Central memory CD4-positive, alpha-beta T cell (primary cell): ENCODE results near the gene STAMBP.

Experiments used
- DNase-seq: peaks from one replicate; pipeline ENCODE4 v3.0.0; 2022

The STAMBP gene

DNA sequence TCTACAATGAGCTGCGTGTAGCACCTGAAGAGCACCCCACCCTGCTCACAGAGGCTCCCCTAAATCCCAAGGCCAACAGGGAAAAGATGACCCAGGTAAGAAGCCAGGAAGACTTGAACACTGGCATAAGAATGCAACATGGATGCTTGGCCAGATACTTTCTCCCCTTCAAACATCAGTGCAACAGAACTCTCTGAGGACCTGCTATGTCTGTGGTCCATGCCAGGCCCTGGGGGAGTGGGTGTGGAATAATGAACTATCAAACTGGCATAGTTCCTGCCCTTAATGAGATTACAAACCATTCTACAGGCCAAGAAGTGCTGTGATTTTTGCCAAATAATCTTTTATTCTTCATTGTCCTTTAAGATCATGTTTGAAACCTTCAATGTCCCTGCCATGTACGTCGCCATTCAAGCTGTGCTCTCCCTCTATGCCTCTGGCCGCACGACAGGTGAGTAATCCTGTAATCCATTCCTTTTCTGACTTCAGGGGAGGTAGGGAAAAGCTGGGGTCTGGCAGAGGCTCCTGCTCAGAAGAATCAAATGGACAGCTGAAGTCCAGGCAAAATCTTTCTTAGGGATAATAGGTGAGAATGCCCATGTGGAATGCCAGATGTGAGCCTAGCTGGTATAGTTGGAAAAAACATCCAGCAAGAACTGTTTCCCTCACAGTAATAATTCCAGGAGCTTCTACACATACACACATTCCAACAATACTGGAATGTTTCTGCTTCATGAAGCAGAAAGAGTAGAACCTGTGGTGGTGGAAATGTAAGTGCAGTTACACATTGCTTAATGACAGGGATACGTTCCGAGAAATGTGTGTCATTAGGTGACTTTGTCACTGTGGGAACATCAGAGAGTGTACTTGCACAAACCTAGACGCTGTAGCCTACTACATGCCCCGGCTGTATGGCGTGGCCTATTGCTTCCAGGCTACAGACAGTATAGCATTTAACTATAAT, 80.2 kb downstream of the STAMBP start:
- DNase-seq, result no peak

DNA sequence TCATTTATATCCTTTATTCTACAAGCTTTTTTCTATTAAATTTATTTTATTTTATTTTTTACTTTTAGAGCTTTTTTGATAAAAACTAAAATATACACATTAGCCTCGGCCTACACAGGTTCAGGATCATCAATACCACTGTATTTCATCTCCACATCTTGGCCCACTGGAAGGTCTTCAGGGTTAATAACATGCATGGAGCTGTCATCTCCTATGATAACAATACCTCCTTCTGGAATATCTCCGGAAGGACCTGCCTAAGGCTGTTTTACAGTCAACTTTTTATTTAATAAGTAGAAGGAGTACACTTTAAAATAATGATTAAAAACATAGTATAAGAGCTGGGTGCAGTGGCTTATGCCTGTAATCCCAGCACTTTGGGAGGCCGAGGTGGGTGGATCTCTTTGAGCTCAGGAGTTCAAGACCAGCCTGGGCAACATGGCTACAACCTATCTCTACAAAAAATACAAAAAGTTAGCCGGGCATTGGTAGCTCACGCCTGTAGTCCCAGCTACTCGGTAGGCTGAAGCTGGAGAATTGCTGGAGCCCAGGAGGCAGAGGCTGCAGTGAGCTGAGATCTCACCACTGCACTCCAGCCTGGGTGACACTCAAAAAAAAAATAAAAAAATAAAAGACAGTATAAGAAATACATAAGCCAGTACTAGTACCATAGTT, 82.2 kb downstream of the STAMBP start:
- no peak for DNase-seq

DNA sequence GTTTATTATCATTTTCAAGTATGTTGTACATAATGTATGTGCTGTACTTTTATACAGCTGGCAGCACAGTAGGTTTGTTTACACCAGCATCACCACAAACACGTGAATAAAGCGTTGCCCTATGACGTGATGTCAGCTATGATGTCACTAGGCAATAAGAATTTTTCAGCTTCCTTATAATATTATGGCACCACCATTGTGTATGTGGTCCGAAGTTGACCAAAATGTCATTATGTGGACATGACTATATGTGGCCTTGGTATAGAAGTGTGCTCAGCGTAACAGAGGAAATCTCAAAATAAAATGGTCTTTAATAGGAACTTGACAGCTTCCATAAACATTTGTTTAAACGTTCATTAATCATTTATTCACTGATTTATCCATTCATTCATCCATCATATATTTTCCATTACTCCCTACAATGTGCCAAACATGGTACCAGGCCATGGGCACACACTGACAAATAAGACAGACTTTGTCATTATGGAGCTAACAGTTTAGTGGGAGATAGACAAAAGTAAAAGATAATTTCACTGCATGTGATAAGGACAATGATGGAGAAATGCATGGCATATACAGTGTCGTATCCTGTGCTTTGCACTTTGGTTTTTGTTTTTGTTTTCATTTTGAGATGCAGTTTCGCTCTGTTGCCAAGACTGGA, 82.9 kb downstream of the STAMBP start:
- DNase-seq, result no peak

DNA sequence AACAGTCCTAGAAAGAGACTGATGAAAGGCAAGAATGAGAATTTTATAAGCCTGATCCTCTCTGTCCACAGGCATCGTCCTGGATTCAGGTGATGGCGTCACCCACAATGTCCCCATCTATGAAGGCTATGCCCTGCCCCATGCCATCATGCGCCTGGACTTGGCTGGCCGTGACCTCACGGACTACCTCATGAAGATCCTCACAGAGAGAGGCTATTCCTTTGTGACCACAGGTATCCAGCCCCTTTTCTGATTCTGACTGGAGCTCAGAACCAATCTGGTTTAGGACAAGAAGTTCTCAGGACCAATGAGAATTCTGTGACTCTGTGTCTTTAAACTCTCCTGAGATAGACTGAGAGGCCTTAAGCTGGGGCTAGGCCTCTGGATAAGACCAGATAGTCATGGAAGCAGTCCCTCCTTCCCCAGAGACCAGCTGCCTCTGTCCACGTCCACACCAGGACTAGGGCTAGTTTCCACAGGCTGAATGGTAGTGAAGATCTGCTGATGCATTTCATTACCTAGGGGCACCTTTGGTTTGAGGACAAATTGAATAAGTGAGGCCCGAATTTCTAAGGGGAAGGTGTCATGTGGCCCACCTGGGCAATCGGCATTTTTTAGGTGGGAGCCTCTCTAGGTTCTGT, 84.8 kb downstream of the STAMBP start:
- no peak for DNase-seq

DNA sequence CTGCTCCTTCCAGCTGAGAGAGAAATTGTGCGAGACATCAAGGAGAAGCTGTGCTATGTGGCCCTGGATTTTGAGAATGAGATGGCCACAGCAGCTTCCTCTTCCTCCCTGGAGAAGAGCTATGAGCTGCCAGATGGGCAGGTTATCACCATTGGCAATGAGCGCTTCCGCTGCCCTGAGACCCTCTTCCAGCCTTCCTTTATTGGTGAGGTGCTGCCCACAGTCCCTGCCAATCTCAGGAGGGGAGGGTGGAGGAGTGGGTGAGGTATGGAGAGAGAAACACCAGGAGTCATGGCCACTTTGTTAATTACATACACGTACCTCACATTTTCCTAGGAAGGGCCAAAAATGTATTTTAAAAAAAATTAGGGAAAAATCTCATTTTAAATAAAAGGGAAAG, 85.9 kb downstream of the STAMBP start:
- DNase-seq, result no peak

DNA sequence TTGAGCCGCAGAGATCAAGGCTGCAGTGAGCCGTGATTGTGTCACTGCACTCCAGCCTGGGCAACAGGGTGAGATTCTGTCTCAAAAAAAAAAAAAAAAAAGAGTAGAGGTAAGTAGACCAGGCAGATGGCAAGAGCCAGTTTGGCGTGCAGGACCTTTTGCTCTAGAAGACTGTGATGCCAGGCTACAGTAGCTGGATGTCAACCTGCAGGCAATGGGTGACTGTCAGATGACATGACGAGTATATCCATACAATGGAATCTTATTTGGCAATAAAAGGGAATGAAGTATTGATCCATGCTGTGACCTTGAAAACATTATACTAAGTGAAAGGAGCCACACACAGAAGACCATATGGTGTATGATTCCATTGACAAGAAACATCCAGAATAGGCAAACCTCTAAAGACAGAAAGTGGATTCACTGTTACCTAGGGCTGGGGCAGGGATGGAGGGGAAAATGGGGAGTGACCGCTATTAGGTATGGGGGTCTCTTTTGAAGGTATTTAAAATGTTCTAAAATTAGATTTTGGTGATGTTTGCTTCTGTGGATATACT, 86.8 kb downstream of the STAMBP start:
- DNase-seq, result no peak

DNA sequence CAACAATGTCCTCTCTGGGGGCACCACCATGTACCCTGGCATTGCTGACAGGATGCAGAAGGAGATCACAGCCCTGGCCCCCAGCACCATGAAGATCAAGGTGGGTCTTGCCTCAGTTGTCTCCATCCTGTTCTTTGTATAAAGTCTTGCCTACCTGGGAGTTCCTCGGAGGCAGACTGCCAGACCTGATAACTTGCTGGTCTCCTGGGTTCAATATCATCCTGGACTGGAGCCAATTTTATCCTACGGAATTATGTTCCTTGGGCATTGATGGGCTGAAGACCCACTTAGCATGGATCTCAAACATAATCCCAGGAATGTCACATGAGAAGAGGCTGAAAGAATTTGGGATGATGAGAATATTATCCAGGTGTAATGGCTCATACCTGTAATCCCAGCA, 87.9 kb downstream of the STAMBP start:
- DNase-seq, result no peak

DNA sequence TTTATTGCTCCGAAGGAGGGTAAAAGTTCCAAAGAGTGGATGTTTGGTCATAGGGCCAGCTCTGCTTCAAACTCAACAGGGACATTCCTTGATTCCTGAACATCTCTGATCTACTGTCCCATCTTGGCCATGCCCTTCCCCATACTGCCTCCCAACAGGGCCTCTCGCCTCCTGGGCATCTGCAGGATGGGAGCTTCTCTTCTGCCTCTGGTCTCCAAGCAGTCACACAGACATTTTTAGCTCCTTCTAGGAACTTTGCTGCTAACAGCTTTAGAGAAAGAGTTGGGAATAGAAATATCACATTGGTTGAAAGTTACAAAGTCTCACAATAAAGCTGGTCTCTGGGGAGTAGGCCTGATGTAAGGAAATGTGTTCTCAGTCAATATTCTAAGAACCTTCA, 88.5 kb downstream of the STAMBP start:
- no peak for DNase-seq

DNA sequence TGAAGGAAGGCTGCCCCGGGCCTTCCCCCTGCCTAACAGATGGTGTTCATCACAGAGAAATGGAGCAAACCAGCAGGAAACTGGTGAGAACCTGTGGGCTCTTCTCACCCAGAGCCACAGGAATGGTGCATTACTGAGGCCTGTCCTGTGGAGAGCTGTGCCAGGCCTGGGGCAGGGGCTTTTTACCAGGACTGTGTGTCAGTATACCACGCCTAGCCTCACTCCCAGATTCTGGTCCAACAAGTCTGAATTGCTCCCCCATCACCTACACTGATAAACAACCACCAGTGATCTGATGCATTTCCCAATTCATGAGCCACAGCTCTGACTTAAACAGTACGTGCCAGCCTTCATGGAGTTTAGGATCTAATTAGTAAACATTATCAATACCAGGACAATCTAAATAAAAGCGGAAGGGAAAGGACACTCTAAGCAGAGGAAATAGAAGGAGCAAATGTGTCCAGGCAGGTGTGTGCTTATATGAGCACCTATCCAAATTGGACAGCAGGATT, 89.0 kb downstream of the STAMBP start:
- no peak for DNase-seq

DNA sequence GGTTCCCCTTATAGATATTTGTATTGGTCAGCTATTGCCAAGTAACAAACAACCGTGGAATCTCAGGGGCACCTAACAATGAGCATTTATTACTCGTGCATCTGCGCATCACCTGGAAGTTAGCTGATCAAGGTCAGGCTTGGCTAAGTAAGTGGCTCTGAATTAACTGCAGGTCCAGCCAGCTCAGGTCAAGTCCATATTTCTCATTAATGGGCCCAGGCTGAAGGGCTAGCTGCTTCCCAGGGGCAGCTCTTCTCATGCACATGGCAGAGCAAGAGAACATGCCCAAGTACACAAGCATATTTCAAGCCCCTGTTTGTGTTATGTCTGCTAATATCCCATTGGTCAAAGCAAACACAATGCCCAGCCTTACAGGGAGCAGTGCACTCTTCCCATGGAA, 90.1 kb downstream of the STAMBP start:
- DNase-seq, result no peak

DNA sequence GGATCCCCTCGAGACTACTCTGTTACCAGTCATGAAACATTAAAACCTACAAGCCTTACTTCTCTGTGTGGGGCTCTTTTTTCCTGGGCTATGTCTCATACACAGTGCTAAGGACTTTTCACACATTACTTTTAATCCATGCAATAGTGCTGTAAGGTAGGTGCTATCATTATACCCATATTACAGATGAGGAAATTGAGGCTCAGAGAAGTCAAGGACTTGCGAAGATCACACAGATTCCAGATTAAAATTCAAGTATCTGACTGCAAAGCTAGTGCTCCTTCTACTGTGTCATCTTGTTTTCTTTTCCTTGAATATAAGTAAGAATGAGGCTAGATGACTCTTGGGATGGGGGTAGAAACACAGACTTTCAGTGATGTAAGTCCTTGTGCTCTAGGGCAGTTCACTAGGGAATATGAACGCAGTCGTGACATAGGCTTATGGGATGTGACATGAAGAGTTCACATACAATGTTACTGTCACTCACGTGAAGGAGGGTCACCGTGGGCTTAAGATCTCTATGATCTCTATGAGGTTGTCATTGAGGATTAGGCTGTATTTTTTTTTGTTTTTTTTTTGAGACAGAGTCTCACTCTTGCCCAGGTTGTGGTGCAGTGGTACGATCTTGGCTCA, 91.0 kb downstream of the STAMBP start:
- no peak for DNase-seq

DNA sequence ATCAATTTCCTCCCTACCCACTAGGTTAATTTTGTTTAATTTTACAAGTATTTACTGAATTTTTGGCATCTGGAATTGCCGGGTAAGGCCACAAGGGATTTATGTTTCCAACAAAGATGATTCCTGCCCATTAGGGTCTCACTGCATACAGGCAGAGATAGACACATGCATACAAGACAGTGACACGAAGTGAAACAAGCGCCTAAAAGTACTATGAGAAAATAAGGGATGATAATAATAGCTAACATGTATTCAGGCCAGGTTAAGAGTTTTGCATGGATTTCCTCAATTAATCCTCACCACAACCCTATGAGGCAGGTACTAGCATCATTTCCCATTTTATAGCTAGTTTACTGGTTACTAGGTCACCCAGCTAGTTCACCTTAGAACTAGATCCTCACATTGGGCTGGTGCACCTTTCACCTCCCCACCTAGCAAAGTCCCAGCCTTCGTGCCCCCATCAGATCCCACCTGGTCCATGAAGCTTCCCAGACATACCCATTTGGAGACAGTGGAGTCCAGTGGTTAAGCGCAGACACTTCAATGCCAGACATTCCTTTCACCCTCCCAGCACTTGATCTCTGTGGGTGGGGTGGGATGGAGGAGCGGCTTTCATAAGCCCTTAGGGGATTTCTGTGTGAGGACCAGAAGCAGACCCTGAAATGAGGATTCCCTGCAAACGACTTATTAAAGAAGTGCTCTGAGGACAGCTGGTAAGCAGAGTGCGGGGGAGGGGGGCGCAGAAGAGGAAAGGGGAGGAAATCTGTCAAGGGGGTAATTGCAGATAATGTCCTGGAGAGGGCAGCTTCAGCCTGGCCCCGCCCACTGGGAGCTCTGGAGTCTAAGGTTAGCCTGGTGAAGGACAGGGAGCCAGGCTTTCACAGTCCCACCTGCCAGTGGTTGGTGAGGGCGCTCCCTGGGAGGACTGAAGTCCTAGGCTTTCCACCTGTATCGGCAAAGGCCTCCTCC, 92.1 kb downstream of the STAMBP start:
- DNase-seq, result no peak

DNA sequence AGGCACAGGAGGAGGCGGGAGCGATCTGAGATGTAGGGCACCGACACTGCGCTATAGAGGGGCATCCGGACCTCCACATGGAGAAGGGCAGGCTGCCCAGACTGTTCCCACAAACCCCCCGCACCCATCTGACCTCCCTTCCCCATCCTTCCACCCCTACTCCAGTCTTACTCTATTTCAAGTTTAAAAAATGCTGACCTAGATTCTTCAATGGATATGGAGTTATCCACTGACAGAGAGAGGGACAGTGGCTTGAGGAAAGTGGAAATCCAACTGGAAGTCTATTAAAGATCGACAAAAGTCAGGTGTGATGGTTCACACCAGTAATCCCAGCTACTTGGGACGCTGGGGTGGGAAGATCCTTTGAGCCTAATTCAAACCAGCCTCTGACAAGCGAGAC, 92.8 kb downstream of the STAMBP start:
- DNase-seq, result no peak

DNA sequence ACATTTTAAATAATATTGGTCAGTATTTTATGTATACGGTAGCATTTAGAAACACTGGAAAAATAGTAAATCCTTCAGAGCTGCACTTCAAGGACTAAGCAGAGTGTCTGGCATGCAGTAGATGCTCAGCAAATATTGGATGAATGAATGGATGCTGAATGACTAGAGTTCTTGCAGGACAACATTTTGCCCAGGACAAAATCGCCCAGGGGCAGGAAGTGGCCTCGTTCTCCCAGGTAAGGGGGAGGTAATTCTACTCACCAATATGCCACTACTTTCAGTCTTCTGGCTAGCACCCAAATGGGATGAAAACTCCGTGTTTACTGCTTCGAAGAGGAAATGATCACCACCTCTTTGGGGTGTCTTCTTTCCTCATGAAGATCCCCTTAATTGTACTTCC, 93.9 kb downstream of the STAMBP start:
- DNase-seq, result no peak
